Peyer's patch (tissue), 4 donors: ENCODE data around the gene DOCK3.

Experiments
- POLR2A ChIP-seq, 2 donors: fragments of 450-650 bp; IDR thresholded peaks; one replicate each; pipeline ENCODE4 v1.5.1; 2017; ENCODE audit warnings: antibody characterized with exemption in 2 of 2, mild to moderate bottlenecking in 2 of 2, moderate library complexity in 2 of 2
- TF ChIP-seq, protein P1 (sequence below), 6 experiments: fragments of 450-650 bp in 4 of 6; fragments of 200-600 bp in 2 of 6; sonication (generic) in 1 of 6; IDR thresholded peaks; one replicate each; pipeline ENCODE4 v1.5.1; 2017 to 2019; ENCODE audit warnings: antibody characterized with exemption in 6 of 6, mild to moderate bottlenecking in 3 of 6, moderate library complexity in 1 of 6

DNA sequence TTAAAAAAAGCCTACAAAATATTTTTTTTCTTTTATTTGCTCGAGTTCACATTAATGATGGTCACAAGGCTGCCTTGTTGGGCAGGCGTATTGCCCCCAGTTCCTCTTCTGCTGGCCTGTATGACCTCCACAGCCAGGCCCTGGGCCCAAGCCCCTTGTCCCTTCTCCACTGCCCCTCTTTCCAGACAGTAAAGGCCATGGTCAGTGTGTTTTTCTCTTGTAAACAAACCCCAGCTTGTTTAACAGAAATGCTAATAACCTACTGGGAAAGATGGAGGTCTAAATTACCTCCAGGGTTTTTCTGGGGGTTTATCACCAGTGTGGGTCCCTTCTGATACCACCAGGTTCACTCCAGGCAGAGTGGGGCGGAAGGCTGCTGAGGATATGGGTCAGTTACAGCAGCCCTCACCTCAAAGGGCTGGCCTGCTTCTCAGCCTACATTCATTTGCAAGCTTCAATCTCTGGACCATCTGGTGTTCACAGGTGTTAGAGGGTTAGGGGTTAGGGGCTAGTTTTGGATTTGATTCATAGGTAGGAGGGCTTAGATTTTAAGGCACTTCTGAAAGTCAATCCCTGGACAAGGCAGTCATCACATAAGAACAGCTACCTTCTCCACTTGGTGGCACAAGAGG, 708.3 kb downstream of the DOCK3 start:
- TF ChIP-seq, protein P1, sequence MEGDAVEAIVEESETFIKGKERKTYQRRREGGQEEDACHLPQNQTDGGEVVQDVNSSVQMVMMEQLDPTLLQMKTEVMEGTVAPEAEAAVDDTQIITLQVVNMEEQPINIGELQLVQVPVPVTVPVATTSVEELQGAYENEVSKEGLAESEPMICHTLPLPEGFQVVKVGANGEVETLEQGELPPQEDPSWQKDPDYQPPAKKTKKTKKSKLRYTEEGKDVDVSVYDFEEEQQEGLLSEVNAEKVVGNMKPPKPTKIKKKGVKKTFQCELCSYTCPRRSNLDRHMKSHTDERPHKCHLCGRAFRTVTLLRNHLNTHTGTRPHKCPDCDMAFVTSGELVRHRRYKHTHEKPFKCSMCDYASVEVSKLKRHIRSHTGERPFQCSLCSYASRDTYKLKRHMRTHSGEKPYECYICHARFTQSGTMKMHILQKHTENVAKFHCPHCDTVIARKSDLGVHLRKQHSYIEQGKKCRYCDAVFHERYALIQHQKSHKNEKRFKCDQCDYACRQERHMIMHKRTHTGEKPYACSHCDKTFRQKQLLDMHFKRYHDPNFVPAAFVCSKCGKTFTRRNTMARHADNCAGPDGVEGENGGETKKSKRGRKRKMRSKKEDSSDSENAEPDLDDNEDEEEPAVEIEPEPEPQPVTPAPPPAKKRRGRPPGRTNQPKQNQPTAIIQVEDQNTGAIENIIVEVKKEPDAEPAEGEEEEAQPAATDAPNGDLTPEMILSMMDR (IDR thresholded peaks at IDR 0.05), result no peak
- no peak for TF ChIP-seq POLR2A (IDR thresholded peaks at IDR 0.05)
